GM12891 (cell line): ENCODE results near the gene ROBO1.

Experiments used
- POLR2A ChIP-seq: IDR thresholded peaks from 2 replicates; pipeline ENCODE4 v1.6.1; 2011; ENCODE audit warnings: low read depth, low read length, control low read depth
- POLR2AphosphoS5 ChIP-seq: IDR thresholded peaks from 2 replicates; pipeline ENCODE4 v1.6.1; 2011; ENCODE audit warnings: low read depth, low read length, control low read depth
- TAF1 ChIP-seq: IDR thresholded peaks from 2 replicates; pipeline ENCODE4 v1.6.1; 2011; ENCODE audit warnings: low read depth, low read length, control low read depth

- no peak for TF ChIP-seq POLR2AphosphoS5
- no peak for TF ChIP-seq POLR2A
- TF ChIP-seq TAF1 = no peak
These were observed 1134.2 kb downstream of the ROBO1 start for GRCh38 chr3:78633626-78634025.
